RWPE1 (cell line): ENCODE measurements around the gene ZNF433.
"Not testable (repeated sequence)": the region's sequence is repeated elsewhere in the genome, so short reads cannot be mapped to it uniquely, and the experiment has no call there.

Source experiments
- CTCF ChIA-PET: fragments of 350-600 bp; sonication (Branson Sonifier 250); formaldehyde crosslinking; extraction: SDS; loops from one replicate; lab custom pipeline; 2021; lab: Yijun Ruan, JAX
- POLR2A ChIA-PET: fragments of 400-600 bp; formaldehyde crosslinking; extraction: SDS; loops from one replicate; lab custom pipeline; 2020; ENCODE audit warnings: antibody characterized with exemption; ENCODE audit not compliant: low non-redundant PET; lab: Yijun Ruan, JAX
- DNase-seq: peaks from one replicate; pipeline ENCODE4 v3.0.0; 2012; ENCODE audit warnings: low spot score
- H3K27ac ChIP-seq: fragments of 450-650 bp; 2 replicates; pipeline ENCODE4 v1.5.1; 2017
- TF ChIP-seq, protein P1 (sequence below): fragments of 450-650 bp; conservative IDR thresholded peaks from 2 replicates; pipeline ENCODE4 v1.5.1; 2017; ENCODE audit warnings: low read depth, mild to moderate bottlenecking

Gene ZNF433

DNA sequence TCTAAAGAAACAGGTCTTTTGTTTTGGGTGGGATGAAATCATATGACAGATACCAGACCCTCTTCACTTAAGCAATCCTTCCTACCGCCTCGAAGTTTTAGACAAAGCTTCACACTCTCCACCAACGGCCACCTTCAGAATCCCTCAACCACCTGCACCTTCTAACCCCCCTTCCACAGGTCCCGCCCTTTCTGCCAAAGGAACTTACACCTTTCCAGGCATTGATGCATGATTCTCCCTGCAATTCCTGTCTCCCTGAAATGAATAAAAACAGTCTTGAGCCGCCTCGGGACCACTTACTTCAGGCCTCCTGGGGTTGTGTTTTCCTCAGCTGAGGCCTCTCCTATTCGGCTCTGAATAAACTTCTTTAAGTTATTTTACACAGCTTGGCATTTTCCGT lies 859 bp downstream of the ZNF433 start:
- DNase-seq, result peak; percentile 18
- CTCF ChIA-PET, result no interaction called here
- H3K27ac ChIP-seq, result peak overlapping the region; percentile 65
- POLR2A ChIA-PET, result interaction anchor here (0.6 kb wide), 2 partner anchors 10 to 1775 kb away, joined by 3 read pairs; no protein-coding TSS in a partner anchor
- TF ChIP-seq, protein P1, sequence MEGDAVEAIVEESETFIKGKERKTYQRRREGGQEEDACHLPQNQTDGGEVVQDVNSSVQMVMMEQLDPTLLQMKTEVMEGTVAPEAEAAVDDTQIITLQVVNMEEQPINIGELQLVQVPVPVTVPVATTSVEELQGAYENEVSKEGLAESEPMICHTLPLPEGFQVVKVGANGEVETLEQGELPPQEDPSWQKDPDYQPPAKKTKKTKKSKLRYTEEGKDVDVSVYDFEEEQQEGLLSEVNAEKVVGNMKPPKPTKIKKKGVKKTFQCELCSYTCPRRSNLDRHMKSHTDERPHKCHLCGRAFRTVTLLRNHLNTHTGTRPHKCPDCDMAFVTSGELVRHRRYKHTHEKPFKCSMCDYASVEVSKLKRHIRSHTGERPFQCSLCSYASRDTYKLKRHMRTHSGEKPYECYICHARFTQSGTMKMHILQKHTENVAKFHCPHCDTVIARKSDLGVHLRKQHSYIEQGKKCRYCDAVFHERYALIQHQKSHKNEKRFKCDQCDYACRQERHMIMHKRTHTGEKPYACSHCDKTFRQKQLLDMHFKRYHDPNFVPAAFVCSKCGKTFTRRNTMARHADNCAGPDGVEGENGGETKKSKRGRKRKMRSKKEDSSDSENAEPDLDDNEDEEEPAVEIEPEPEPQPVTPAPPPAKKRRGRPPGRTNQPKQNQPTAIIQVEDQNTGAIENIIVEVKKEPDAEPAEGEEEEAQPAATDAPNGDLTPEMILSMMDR, result no peak

DNA sequence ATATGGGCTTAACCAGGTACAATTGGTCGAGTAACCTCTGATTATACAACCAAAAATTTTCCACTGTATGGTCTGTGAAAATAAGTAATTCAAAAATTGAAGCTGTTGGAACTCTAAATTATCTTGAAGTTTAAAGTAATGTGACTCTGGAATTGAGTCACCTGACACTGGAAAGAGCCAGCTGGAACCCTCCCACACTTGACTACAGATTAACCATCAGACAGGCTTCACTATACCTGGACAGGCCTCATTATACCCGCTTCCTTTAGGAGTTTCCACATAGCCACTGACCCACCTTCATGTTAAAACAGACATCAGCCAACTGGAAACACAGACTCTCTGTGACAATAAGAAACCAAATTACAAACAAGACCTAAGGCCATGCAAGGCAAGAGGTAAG lies 1.3 kb downstream of the ZNF433 start:
- TF ChIP-seq, protein P1, result no peak
- POLR2A ChIA-PET, result no interaction called here
- CTCF ChIA-PET, result no interaction called here
- DNase-seq, result no peak
- H3K27ac ChIP-seq, result no peak overlapping the region

DNA sequence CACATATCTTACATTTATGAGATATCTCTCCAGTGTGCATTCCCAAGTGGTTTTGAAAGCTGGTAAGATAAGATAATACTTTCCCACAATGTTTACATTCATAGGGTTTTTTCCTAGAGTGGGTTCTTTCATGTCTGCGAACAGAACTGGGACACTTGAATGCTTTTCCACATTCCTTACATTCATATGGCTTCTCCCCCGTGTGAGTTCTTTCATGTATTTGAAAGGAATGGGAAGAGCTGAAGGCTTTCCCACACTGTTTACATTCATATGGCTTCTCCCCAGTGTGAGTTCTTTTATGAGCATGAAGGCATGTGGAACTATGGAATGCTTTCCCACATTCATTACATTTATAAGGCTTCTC lies 19.7 kb downstream of the ZNF433 start:
- ChIA-PET CTCF (no interaction called here), POLR2A (no interaction called here)
- DNase-seq, result no peak
- TF ChIP-seq, protein P1, result no peak
- H3K27ac ChIP-seq, result no peak overlapping the region

DNA sequence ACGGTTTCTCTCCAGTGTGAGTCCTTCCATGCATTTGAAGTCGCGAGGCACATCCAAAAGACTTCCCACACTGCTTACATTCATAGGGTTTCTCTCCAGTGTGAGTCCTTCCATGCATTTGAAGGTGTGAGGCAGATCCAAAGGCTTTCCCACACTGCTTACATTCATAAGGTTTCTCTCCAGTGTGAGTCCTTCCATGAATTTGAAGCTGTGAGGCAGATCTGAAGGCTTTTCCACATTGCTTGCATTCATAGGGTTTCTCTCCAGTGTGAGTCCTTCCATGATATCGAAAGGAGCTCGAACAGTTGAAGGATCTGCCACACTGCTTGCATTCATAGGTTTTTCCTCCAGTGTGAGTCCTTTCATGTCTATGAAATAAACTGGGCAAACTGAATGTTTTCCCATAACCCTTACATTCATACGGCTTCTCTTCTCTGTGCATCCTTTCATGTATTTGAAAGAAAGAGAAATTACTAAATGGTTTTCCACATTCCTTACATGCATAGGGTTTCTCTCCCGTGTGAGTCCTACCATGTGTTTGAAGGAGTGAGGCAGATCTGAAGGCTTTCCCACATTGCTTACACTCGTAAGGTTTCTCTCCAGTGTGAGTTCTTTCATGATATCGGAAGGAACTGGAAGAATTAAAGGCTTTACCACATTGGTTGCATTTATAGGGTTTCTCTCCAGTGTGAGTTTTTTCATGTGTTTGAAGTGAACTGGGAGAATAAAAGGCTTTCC lies 20.3 kb downstream of the ZNF433 start:
- ChIA-PET POLR2A (no interaction called here), CTCF (interaction anchor here (0.5 kb wide), 1 partner anchor 48 kb away, joined by 3 read pairs; no protein-coding TSS in a partner anchor)
- no peak overlapping the region for H3K27ac ChIP-seq
- TF ChIP-seq, protein P1, result no peak
- no peak for DNase-seq

DNA sequence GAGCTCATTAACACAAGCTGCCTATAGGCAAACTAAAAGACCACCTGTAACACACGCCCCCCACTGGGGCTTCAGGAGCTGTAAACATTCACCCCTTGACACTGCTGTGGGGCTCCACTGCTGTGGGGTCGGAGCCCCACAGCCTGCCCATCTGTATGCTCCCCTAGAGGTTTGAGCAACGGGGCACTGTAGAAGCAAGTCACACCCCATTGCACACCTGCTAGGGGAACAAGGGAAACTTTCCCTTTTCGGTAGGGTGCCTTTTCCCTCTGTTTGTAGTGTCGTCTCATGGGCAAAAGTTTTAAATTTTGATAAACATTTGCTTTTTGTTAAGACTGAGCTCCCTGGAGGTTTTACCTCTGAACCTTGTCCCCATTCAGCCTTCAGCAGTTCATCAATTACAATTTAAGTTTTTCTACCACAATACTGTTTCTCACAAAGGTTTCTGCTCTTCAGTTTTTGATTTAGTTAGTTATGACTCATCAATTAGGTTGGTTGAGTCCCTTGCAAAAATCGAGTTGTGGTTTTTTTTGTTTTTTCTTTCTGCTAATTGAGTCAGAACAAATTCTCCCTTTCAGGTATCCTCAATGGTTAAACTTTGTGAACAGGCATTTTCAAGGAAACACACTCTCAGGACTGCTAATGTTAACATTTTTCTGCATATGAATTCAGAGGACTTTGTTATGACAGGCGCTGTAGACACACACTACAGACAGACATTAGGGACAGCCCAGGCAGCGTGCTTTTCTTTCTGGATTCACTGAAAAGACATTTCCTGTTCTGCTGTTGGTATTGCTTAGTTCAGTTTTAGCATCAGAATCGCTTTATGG lies 35.1 kb downstream of the ZNF433 start:
- DNase-seq, result no peak
- TF ChIP-seq, protein P1, result no peak
- H3K27ac ChIP-seq, result no peak overlapping the region
- ChIA-PET CTCF (no interaction called here), POLR2A (no interaction called here)

DNA sequence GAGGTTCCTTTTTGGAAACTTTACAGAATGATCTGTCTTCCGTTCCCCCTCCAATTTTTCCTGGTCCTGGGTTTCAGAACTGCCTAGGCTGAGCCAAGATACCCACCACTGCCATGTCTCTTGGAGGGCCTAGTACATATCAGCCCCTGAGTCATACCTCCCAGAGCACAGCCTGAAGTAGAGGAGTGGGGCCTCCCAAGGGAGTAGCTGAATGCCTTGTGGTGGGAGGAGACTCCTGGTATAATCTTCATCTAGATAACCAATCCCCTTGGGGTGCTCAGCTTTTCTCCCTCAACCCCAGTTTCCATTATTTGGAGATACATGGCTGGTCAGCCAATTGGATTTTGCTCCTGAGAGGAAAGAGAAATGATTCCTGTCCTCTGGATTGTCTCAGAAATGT lies 40.3 kb downstream of the ZNF433 start:
- no peak overlapping the region for H3K27ac ChIP-seq
- ChIA-PET CTCF (no interaction called here), POLR2A (no interaction called here)
- TF ChIP-seq, protein P1, result no peak
- no peak for DNase-seq

DNA sequence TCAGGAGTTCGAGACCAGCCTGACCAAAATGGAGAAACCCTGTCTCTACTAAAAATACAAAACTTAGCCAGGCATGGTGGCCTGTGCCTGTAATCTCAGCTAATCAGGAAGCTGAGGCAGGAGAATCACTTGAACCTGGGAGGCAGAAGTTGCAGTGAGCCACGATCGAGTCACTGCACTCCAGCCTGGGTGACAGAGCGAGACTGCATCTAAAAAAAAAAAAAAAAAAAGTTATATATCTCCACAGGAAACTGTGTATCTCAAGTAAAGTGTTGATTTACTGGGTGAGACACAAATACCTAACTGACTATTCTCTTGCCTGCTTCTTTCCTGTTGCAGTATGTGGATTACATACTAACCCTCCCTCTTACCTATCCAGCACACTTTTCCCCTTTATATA lies 43.6 kb downstream of the ZNF433 start:
- H3K27ac ChIP-seq, POLR2A ChIA-PET, DNase-seq: not testable (repeated sequence)
- CTCF ChIA-PET, result interaction anchor here (1.2 to 1.3 kb wide), 2 partner anchors 28 to 68 kb away, joined by 3 to 4 read pairs; partner anchors contain the start of gene ZNF700
